ENCODE measurements around the gene OSTC. TPM values are rescaled to one million over a fixed set of nuclear protein-coding genes. Genes with fewer than 3 reads are reported as not detected.

OSTC gene
- total RNA-seq, result 272 to 365 TPM (median 279 TPM) in 3 replicates
- long read RNA-seq, transcript OSTC-201 (4 exons, 1,077 nt), result major isoform, 468 of 492 reads
- long read RNA-seq, partial matches to known transcripts, result 9 of 492 reads
- long read RNA-seq, other reads (novel, unspliced or antisense), result 9 of 492 reads

DNA sequence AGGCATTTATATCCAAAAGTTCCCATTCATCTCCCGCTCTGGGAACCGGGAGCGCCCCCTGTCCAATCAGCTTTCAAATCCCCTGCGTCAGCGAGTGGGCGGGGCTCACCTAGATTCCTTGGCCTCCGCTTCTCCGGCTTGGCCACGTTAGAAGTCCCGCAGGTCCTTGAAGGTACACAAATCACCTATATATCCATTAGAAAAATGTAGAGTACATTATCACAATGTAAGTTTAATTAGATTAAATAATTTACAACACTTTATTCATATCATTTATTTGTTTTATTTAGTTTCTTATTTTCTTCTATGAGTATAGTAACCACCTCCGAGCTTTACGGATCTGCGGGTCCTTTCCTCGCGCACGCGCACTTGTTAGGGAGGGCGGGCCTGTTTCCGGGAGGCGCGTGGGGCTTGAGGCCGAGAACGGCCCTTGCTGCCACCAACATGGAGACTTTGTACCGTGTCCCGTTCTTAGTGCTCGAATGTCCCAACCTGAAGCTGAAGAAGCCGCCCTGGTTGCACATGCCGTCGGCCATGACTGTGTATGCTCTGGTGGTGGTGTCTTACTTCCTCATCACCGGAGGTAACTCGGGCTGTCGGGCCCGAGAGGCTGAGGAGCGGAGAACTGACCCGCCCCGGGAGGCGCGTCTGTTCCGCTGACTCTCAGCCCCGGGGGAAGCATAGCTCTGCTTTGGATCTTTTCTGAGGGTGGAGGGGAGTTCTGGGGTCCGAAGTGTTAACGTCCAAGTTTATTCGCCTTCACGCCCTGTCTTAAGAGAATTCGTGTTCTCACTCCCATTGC is at the start of gene OSTC:
Gene OSTC (plus strand): TSS at position 388 of the 802 bp plus-strand sequence. CDS start 57 bp downstream, at position 445.
- Mint-ChIP-seq H3K36me3 (ENCODE audit: low read depth) (peaks cover 7% of the 10 kb centered on the region), H3K4me1 (ENCODE audit: low read depth) (peaks cover 36% of the 10 kb centered on the region), H3K9me3 (ENCODE audit: low read depth) (no peaks in the 10 kb centered on the region), H3K4me3 (ENCODE audit: unreplicated experiment) (peak within 1 kb of the TSS; percentile 91), H3K27me3 (ENCODE audit: low read depth) (no peaks in the 10 kb centered on the region), H3K27ac (ENCODE audit: unreplicated experiment) (peak within 1 kb of the TSS; percentile 97)
- peak; percentile 98 for DNase-seq (ENCODE audit: low spot score)
- TF ChIP-seq, protein P1, sequence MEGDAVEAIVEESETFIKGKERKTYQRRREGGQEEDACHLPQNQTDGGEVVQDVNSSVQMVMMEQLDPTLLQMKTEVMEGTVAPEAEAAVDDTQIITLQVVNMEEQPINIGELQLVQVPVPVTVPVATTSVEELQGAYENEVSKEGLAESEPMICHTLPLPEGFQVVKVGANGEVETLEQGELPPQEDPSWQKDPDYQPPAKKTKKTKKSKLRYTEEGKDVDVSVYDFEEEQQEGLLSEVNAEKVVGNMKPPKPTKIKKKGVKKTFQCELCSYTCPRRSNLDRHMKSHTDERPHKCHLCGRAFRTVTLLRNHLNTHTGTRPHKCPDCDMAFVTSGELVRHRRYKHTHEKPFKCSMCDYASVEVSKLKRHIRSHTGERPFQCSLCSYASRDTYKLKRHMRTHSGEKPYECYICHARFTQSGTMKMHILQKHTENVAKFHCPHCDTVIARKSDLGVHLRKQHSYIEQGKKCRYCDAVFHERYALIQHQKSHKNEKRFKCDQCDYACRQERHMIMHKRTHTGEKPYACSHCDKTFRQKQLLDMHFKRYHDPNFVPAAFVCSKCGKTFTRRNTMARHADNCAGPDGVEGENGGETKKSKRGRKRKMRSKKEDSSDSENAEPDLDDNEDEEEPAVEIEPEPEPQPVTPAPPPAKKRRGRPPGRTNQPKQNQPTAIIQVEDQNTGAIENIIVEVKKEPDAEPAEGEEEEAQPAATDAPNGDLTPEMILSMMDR (IDR thresholded peaks at IDR 0.05), result peak; percentile 64

DNA sequence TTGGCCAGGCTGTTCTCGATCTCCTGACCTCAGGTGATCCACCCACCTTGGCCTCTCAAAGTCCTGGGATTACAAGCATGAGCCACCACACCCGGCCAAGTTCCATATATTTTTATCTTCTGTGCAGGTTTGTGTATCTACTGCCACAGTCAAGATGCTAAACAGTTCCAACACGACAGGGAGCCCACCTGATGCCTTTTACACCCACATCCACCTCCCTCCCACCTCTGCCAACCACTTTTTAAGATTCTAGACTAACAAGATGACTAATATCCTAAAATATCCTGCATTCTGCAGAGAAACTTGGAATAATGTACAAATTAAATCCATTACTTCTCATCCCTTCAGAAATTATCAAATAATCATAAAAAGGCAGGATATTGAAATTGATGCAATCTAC is 49.3 kb upstream of the OSTC start:
- Mint-ChIP-seq H3K4me3 (ENCODE audit: unreplicated experiment) (no peak overlapping the region), H3K36me3 (ENCODE audit: low read depth) (no peaks in the 10 kb centered on the region), H3K9me3 (ENCODE audit: low read depth) (peaks cover 1% of the 10 kb centered on the region), H3K27me3 (ENCODE audit: low read depth) (no peaks in the 10 kb centered on the region), H3K4me1 (ENCODE audit: low read depth) (no peaks in the 10 kb centered on the region), H3K27ac (ENCODE audit: unreplicated experiment) (no peak overlapping the region)
- no peak for DNase-seq (ENCODE audit: low spot score)
- TF ChIP-seq, protein P1 (IDR thresholded peaks at IDR 0.05), result no peak

DNA sequence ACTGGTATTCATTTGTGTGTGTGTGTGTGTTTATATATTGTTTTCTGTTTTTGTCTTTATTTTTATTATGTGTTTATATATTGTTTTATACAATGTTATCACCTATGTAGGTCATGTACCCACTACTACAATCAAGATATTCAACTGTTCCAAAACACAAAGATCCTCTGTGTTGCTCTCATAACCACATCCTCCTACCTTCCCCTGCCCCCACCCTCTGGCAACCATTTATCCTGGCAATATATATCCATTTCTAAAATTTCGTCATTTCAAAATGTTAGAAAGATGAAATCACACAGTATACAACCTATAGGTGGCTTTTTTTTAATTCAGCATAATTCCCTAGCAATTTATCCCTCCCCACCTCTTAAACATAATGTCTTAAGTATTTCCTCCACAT is 48.9 kb upstream of the OSTC start:
- no peak for DNase-seq (ENCODE audit: low spot score)
- Mint-ChIP-seq H3K27ac (ENCODE audit: unreplicated experiment) (no peak overlapping the region), H3K4me3 (ENCODE audit: unreplicated experiment) (no peak overlapping the region), H3K36me3 (ENCODE audit: low read depth) (no peaks in the 10 kb centered on the region), H3K27me3 (ENCODE audit: low read depth) (no peaks in the 10 kb centered on the region), H3K9me3 (ENCODE audit: low read depth) (peaks cover 3% of the 10 kb centered on the region), H3K4me1 (ENCODE audit: low read depth) (no peaks in the 10 kb centered on the region)
- TF ChIP-seq, protein P1 (IDR thresholded peaks at IDR 0.05), result no peak

DNA sequence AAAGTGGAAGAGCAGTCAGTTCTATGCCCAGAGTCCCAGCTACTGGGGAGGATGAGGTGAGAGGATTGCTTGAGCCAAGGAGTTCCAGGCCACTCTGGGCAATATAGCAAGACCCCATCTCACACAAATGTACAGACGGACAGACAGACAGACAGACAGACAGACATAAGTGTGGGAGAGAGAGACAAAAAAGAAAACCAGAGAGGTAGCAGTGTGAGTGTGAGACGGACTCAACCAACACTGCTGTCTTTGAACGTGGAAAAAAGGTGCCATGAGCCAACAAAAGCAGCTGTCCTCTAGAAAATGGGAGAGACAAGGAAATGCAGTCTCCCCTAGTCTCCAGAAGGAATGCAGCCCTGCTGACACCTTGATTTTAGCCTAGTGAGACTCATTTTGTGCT is 48.2 kb upstream of the OSTC start:
- Mint-ChIP-seq H3K36me3 (ENCODE audit: low read depth) (no peaks in the 10 kb centered on the region), H3K27me3 (ENCODE audit: low read depth) (no peaks in the 10 kb centered on the region), H3K4me3 (ENCODE audit: unreplicated experiment) (no peak overlapping the region), H3K9me3 (ENCODE audit: low read depth) (peaks cover 7% of the 10 kb centered on the region), H3K4me1 (ENCODE audit: low read depth) (no peaks in the 10 kb centered on the region), H3K27ac (ENCODE audit: unreplicated experiment) (no peak overlapping the region)
- TF ChIP-seq, protein P1 (IDR thresholded peaks at IDR 0.05), result no peak
- no peak for DNase-seq (ENCODE audit: low spot score)

DNA sequence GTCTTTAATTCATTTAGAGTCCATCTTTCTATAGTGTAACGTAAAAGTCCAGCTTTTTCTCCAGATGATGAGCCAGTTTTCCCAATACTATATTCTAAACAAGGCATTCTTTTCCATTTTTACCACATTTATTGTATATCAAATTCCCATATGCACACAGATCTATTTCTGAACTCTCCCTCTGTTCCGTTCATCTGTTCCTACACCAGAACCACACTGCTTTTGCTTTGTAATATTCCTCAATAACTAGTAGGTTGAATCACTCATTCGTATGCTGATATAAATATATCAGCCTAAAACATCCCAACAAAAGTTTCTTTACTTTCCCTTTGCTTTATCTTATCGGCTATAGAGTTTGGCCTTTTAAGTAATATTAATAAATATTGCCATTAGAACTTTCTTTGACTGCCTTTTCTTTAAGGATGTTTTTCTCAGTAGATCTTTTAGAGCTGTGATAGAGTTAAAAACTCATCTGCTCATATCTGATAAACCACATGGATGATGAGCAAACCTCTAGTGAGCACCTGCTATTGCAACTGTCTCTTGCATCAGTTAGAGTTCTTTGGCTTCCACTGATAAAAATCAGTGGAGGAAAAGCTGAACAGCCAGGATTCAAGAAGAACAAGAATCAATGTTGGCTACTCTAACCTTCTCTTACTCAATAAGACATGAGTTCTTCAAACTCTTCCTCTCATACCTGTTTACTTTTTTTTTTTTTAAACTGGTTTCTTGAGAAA is 43.2 kb upstream of the OSTC start:
- H3K27me3 Mint-ChIP-seq (ENCODE audit: low read depth), result no peaks in the 10 kb centered on the region
- TF ChIP-seq, protein P1 (IDR thresholded peaks at IDR 0.05), result no peak
- DNase-seq (ENCODE audit: low spot score), result no peak
- peaks cover 8% of the 10 kb centered on the region for H3K9me3 Mint-ChIP-seq (ENCODE audit: low read depth)
- no peaks in the 10 kb centered on the region for H3K4me1 Mint-ChIP-seq (ENCODE audit: low read depth)
- H3K4me3 Mint-ChIP-seq (ENCODE audit: unreplicated experiment), result no peak overlapping the region
- no peak overlapping the region for H3K27ac Mint-ChIP-seq (ENCODE audit: unreplicated experiment)
- H3K36me3 Mint-ChIP-seq (ENCODE audit: low read depth), result peaks cover 2% of the 10 kb centered on the region

Data from chondrocyte (in vitro differentiated cells).